Neural cell (in vitro differentiated cells): Measurements from ENCODE around the gene FKRP.

Experiments used
- EZH2 ChIP-seq: fragments of 200-600, 300-800 bp; shearing (Covaris generic), sonication (generic); IDR thresholded peaks from 2 replicates; pipeline ENCODE4 v1.6.1; 2014; ENCODE audit warnings: antibody characterized with exemption, low read length, borderline replicate concordance, mild to moderate bottlenecking; ENCODE audit not compliant: insufficient read depth, poor library complexity, severe bottlenecking
- POLR2AphosphoS5 ChIP-seq: IDR thresholded peaks from 2 replicates; pipeline ENCODE4 v1.6.1; 2012
- RAD21 ChIP-seq: fragments of 450-650 bp; conservative IDR thresholded peaks from 2 replicates; pipeline ENCODE4 v1.6.1; 2014; ENCODE audit warnings: antibody characterized with exemption, mild to moderate bottlenecking, moderate library complexity
- REST ChIP-seq: IDR thresholded peaks from 2 replicates; pipeline ENCODE4 v1.6.1; 2012; ENCODE audit warnings: borderline replicate concordance
- TF ChIP-seq, protein P1 (sequence below): fragments of 450-650 bp; IDR thresholded peaks from 2 replicates; pipeline ENCODE4 v1.5.1; 2014; ENCODE audit warnings: antibody characterized with exemption, mild to moderate bottlenecking, moderate library complexity; ENCODE audit not compliant: poor library complexity, severe bottlenecking

- TF ChIP-seq, protein P1, sequence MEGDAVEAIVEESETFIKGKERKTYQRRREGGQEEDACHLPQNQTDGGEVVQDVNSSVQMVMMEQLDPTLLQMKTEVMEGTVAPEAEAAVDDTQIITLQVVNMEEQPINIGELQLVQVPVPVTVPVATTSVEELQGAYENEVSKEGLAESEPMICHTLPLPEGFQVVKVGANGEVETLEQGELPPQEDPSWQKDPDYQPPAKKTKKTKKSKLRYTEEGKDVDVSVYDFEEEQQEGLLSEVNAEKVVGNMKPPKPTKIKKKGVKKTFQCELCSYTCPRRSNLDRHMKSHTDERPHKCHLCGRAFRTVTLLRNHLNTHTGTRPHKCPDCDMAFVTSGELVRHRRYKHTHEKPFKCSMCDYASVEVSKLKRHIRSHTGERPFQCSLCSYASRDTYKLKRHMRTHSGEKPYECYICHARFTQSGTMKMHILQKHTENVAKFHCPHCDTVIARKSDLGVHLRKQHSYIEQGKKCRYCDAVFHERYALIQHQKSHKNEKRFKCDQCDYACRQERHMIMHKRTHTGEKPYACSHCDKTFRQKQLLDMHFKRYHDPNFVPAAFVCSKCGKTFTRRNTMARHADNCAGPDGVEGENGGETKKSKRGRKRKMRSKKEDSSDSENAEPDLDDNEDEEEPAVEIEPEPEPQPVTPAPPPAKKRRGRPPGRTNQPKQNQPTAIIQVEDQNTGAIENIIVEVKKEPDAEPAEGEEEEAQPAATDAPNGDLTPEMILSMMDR: no peak
- no peak for TF ChIP-seq REST
- TF ChIP-seq POLR2AphosphoS5: no peak
- no peak for TF ChIP-seq RAD21
- TF ChIP-seq EZH2: no peak
These were observed 48.5 kb upstream of the FKRP start for GRCh38 chr19:46697204-46697960.
